Measurements from ENCODE around the gene IGF2.

GRCh38 chr11:2104524-2105440 is 34.4 kb downstream of the IGF2 start:
- TF ChIP-seq REST (IDR thresholded peaks at IDR 0.05; ENCODE audit: low read depth, low read length) = no peak
- no peak for TF ChIP-seq CTCF (IDR thresholded peaks at IDR 0.05 in 2 of 3, conservative IDR thresholded peaks at IDR 0.05 in 1 of 3; ENCODE audit: control insufficient read depth in 2 of 3, extremely low read depth in 1 of 3, insufficient read depth in 1 of 3, low read depth in 3 of 3, low read length in 3 of 3)
- no peak for TF ChIP-seq POLR2A (IDR thresholded peaks at IDR 0.05; ENCODE audit: low read depth, low read length)
- TF ChIP-seq MAX (IDR thresholded peaks at IDR 0.05; ENCODE audit: low read depth, low read length) = no peak
- TF ChIP-seq CREB1 (IDR thresholded peaks at IDR 0.05; ENCODE audit: low read depth) = no peak
- TF ChIP-seq MYB (IDR thresholded peaks at IDR 0.05; ENCODE audit: borderline replicate concordance, low read depth, low read length) = no peak
- TF ChIP-seq IRF3 (IDR thresholded peaks at IDR 0.05) = no peak
- no peak for TF ChIP-seq GABPA (IDR thresholded peaks at IDR 0.05; ENCODE audit: low read depth)
- no peak for TF ChIP-seq ZNF274 (IDR thresholded peaks at IDR 0.05; ENCODE audit: insufficient read depth, insufficient read length)
- no peak for TF ChIP-seq SIN3A (IDR thresholded peaks at IDR 0.05; ENCODE audit: low read depth, low read length)
- TF ChIP-seq CEBPB (IDR thresholded peaks at IDR 0.05; ENCODE audit: borderline replicate concordance in 1 of 2, low read depth in 2 of 2, low read length in 2 of 2) = no peak
- TF ChIP-seq CREM (IDR thresholded peaks at IDR 0.05; ENCODE audit: low read depth) = no peak

All from GM12878 (cell line).